Endothelial cell (in vitro differentiated cells): ENCODE data around the gene TRANK1. TPM values are rescaled to one million over a fixed set of nuclear protein-coding genes. Genes with fewer than 3 reads are reported as not detected.
A peak's percentile ranks its signal among the peaks of the same experiment; 100 is the strongest.

Source experiments
- DNase-seq: peaks from one replicate; pipeline ENCODE4 v3.0.0; 2021; ENCODE audit warnings: low spot score
- H3K27ac Mint-ChIP-seq: one replicate; pipeline ENCODE4 v1.8.0; 2021; ENCODE audit warnings: mixed read lengths, inconsistent platforms; ENCODE audit not compliant: unreplicated experiment
- H3K27me3 Mint-ChIP-seq: one replicate; pipeline ENCODE4 v1.8.0; 2021; ENCODE audit warnings: mild to moderate bottlenecking, moderate library complexity, mixed read lengths, inconsistent platforms; ENCODE audit not compliant: unreplicated experiment
- H3K36me3 Mint-ChIP-seq: one replicate; pipeline ENCODE4 v1.8.0; 2021; ENCODE audit warnings: mild to moderate bottlenecking, low read depth, mixed read lengths, inconsistent platforms; ENCODE audit not compliant: unreplicated experiment
- H3K4me1 Mint-ChIP-seq: one replicate; pipeline ENCODE4 v1.8.0; 2021; ENCODE audit warnings: mild to moderate bottlenecking, mixed read lengths, inconsistent platforms; ENCODE audit not compliant: unreplicated experiment
- H3K4me3 Mint-ChIP-seq: one replicate; pipeline ENCODE4 v1.8.0; 2021; ENCODE audit warnings: mild to moderate bottlenecking, mixed read lengths, inconsistent platforms; ENCODE audit not compliant: unreplicated experiment
- H3K9me3 Mint-ChIP-seq: one replicate; pipeline ENCODE4 v1.8.0; 2021; ENCODE audit warnings: mixed read lengths, inconsistent platforms; ENCODE audit not compliant: unreplicated experiment
- total RNA-seq: library from RNA; stranded (reverse); fragmentation: NEBNext Ultra II Directional; extraction: Animal tissue kit (Norgen Biotek cat#: 25700); gene quantifications from one replicate; pipeline ENCODE4 v1.2.1, GENCODE V29; 2021; ENCODE audit not compliant: unreplicated experiment
- TF ChIP-seq, protein P1 (sequence below): fragments of 200-600 bp; sonication (generic); IDR thresholded peaks from one replicate; pipeline ENCODE4 v1.5.0; 2021; ENCODE audit warnings: antibody characterized with exemption; ENCODE audit not compliant: unreplicated experiment

Gene TRANK1
- total RNA-seq, 1 donor from 2014 or later = 2.8 TPM

DNA sequence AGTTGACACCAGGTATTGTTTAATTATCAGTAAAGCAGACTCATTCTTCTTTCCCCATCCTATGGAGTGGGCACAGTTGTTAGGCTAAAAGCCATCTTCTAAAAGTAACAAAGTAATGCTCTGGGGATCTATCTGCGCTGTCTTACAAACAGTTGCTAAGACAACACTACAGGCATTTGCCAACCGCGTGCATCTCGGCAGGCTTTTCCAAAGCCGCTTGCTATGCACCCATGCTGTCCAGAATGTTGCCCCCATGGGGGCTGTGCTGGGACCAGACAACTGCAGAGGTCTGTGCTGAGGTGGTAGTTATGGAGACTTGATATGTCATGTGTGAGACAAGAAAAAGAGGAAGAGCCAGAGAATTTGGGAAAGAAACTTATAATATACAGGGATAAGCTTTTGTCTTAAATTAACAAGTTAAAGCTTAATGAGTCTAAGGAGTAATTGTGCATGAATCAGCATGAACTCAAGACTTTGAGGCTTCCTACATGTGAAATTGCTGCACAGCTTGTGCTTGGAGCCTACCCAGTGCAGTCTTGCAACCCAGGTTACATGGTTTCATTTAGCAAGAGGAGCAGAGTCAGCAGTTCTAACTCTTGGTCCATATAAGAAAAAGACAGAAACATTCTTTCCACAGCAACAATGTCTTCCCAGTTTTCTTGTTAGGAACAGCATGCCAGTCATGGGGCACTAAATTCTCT lies 141.6 kb downstream of the TRANK1 start:
- H3K4me1 Mint-ChIP-seq = peaks cover 12% of the 10 kb centered on the region
- H3K27me3 Mint-ChIP-seq = no peaks in the 10 kb centered on the region
- no peaks in the 10 kb centered on the region for H3K9me3 Mint-ChIP-seq
- no peak for DNase-seq
- TF ChIP-seq, protein P1, sequence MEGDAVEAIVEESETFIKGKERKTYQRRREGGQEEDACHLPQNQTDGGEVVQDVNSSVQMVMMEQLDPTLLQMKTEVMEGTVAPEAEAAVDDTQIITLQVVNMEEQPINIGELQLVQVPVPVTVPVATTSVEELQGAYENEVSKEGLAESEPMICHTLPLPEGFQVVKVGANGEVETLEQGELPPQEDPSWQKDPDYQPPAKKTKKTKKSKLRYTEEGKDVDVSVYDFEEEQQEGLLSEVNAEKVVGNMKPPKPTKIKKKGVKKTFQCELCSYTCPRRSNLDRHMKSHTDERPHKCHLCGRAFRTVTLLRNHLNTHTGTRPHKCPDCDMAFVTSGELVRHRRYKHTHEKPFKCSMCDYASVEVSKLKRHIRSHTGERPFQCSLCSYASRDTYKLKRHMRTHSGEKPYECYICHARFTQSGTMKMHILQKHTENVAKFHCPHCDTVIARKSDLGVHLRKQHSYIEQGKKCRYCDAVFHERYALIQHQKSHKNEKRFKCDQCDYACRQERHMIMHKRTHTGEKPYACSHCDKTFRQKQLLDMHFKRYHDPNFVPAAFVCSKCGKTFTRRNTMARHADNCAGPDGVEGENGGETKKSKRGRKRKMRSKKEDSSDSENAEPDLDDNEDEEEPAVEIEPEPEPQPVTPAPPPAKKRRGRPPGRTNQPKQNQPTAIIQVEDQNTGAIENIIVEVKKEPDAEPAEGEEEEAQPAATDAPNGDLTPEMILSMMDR = no peak
- H3K27ac Mint-ChIP-seq = no peak overlapping the region
- no peaks in the 10 kb centered on the region for H3K36me3 Mint-ChIP-seq
- H3K4me3 Mint-ChIP-seq = no peak overlapping the region

DNA sequence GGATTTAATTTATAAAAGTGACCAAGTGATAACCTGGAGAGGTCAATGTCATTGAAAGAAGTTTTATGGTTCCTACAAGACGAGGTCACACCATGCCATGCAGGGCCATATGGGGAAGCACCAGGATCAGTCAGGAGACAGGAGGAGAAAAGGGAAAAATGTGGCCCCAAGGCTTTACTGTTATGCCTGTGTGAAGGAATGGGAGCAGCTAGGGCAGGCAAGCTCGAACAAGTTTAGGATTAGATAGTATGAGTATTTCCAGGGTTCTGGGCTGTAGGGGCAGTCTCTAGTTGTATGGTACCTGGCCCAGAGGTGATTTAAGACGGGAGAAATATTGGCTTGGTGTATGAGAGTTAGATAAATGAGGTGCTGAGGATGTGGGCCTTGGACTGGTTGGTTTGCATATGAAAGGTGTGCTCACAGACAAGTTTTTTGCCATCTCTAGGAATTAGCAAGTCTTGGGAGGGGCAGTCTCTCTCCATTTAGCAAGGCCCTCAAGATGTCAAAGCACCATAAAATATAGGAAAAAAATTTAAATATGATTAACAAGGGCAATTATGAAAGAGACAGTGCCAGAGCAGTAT lies 144.2 kb downstream of the TRANK1 start:
- Mint-ChIP-seq H3K27me3 (no peaks in the 10 kb centered on the region), H3K27ac (peak overlapping the region; percentile 34), H3K4me1 (no peaks in the 10 kb centered on the region), H3K9me3 (no peaks in the 10 kb centered on the region), H3K4me3 (no peak overlapping the region), H3K36me3 (no peaks in the 10 kb centered on the region)
- TF ChIP-seq, protein P1 = no peak
- DNase-seq = no peak

DNA sequence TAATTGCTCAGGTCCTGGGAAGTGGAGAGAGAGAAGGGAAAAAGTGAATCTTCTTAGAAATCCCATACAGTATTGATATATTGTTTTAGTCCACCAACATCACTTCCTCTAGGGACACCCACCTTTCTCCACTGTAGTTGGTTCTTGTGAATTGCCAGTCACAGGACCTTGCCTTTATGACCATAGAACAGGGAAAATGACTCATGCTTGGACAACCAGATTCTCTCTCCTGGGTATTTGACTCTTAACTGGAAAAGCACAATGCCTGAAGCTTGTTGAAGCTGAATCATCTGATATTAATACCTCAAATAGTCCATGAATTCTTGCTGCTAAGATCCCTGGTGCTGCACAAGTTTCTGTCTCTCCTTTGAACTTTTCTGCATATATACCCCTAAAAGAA lies 148.0 kb downstream of the TRANK1 start:
- TF ChIP-seq, protein P1 = no peak
- H3K4me3 Mint-ChIP-seq = no peak overlapping the region
- no peaks in the 10 kb centered on the region for H3K4me1 Mint-ChIP-seq
- no peaks in the 10 kb centered on the region for H3K36me3 Mint-ChIP-seq
- no peak overlapping the region for H3K27ac Mint-ChIP-seq
- peaks cover 3% of the 10 kb centered on the region for H3K27me3 Mint-ChIP-seq
- DNase-seq = no peak
- no peaks in the 10 kb centered on the region for H3K9me3 Mint-ChIP-seq

DNA sequence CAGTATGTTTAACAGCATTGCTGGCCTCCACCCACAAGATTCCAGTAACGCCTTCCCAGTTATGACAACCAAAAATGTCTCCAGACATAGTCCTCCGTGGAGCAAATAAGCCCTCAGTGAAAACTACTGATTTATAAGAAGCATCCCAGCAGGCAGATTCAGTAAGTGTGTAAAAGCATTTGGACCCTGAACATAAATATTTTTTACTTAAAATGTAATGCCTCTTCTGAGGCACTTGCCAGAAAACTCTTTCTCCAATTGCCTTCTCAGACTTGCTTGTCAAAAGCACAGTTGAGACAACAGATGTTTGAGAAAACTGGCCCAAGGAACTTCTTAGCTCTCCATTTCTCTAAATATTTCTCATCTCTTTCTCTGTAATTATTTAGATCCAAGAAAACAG lies 148.7 kb downstream of the TRANK1 start:
- Mint-ChIP-seq H3K9me3 (no peaks in the 10 kb centered on the region), H3K27me3 (peaks cover 3% of the 10 kb centered on the region), H3K27ac (no peak overlapping the region), H3K36me3 (no peaks in the 10 kb centered on the region), H3K4me3 (no peak overlapping the region), H3K4me1 (peaks cover 4% of the 10 kb centered on the region)
- TF ChIP-seq, protein P1 = no peak
- no peak for DNase-seq

DNA sequence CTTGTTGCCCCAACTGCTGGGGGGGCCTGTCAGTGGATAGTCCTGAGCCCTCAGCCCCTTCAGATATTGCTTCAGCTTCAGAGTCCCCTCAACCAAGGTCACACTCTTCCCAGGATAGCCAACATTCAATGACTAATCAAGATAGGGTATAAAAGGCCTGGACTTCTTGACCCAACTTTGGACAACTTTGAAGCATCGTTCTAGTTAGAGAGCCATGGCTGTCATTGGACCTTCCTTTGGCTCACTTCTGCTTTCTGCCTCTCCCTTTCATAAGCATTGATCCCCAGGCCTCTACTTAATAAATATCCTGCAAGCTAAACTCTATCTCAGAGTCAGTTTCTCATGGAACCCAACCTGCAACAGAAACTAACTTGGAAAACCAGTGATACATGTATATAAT lies 149.2 kb downstream of the TRANK1 start:
- TF ChIP-seq, protein P1 = no peak
- no peaks in the 10 kb centered on the region for H3K36me3 Mint-ChIP-seq
- peak overlapping the region; percentile 33 for H3K27ac Mint-ChIP-seq
- no peak overlapping the region for H3K4me3 Mint-ChIP-seq
- no peak for DNase-seq
- peaks cover 8% of the 10 kb centered on the region for H3K4me1 Mint-ChIP-seq
- peaks cover 3% of the 10 kb centered on the region for H3K27me3 Mint-ChIP-seq
- H3K9me3 Mint-ChIP-seq = no peaks in the 10 kb centered on the region
